ENCODE results near the gene DHX38.
A peak's percentile ranks its signal among the peaks of the same experiment; 100 is the strongest.

The DHX38 gene

DNA sequence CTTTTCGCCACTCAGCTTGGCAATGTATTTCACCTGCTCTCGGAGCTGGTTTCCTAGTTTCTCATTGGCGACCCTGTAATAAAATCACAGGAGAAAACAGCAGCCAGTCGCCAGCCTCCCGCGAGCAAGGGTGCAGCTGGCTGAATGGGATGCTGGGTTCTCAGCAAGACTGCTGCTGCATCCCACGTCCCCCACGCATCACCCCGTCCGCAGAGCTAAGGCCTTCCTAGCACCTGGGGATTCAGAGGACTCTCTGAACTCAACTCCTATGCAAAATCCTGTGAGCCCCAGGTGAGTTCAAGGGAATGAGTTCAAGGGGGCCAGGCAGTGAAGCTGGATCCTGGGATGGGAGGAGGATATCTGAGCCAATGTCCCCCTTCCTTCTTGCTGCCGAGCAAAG is 29.3 kb downstream of the DHX38 start:
- no peak for DNase-seq (ENCODE audit: low read depth)

DNA sequence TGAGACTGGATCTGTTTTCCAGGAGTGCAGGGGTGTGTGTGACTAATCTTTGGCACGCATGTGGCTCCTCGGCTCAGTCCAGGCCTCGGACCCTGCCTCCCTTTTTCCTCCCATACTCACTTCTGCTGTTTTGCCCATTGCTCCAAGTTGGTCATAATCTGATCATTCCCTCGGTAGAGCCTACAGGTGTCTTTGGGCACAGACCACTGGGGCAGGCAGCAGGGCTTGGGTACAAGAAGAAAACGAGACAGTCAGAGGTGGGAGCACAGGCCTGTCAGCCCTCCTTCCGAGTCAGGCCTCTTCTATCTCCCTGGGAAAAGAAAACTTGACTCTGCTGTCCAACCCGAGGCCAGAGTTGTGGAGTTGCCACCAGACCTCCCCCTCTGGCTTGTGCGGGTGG is 29.8 kb downstream of the DHX38 start:
- DNase-seq (ENCODE audit: low read depth) = no peak

DNA sequence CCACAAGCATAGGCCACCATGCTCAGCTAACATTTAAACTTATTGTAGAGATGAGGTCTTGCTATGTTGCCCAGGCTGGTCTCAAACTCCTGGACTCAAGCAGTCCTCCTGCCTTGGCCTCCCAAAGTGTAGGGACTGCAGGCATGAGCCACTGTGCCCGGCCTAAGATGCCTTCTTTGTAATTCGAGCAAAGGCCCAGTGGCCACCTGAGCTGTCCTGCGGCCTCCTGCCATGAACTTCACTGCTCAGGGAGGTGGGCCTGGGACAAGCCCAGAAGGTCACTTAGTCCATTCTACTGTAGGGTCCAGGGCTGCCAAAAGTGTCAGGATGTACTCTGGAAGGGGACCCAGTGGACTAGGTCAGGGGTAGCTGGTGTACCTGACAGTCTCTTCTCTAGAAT is 30.5 kb downstream of the DHX38 start:
- no peak for DNase-seq (ENCODE audit: low read depth)

DNA sequence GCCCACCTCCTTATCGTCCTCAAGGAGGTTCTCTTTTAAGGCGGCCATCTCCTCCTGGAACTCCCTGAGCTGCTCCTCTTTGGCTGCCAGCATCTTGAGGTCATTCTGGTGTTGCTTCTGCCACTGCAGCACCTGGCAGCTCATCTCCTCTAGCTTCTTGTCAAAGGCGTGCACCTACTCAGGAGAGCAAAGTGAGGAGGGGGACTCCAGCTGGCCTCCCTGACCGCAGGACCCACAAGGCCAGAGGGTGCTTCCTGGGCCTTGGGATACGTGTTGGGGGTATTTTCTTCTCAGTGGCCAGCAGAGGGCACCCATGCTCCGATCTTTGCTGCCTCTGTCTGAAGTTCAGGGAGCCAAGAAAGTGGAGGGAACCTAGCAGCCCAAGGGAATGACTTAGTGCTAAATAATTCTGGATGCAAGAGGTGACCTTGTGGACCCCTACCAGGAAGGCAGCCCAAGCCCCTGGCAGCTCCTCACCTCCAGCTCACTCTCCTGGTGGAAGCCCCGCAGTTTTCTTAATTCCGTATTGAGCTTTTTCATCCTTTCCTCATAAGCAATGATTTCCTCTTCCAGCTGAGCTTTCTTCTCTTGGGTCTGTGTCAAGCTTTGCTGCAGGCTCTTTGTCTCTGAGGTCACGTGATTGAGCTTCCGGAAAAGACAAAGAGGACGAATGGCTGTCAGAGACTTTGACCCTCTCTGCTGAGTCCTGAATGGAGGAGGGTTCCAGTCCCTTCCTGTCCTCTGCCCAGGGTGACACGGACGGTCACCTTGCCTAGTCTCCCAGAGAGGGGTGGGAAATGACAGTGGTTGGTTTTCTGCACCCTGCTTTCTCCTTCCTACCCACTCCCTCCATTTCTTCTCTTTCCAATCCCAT is 31.4 kb downstream of the DHX38 start:
- peak; percentile 37 for DNase-seq (ENCODE audit: low read depth)

DNA sequence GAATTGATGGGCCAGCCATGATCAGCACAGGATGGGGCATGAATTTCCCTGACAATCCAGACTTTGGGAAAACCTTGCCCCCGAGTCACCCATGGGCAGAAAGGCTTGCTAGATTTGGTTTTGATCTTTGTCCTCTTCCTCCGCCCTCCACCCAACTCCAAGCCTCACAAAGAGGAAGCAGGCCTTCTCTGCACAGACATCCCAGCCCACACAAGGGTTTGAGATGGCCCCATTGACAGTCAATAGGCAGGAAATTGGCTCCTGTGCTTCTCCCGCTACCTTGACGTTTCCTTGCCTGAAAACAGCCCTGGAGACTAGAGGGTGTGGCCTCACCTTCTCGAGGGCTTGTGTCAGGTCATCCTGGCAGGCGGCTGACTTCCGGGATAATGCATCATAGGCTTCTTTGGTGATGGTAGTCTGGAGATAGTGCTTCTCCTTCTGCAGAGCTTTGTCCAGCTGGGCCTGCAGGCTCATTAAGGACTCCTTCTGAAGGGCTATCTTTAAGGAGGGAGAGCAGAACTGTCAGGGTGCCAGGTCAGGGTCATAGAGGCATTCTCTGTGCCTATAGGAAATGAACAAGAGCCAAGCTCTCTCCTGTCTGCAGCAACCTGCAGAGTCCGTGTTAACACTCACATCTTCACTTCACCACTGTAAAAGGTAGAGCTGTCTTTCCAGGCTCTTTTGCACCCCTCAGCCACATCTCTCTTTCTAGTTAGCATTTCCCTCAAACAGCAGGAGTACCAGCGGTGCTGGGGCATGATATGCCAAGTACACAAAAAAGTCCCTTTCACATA is 32.2 kb downstream of the DHX38 start:
- no peak for DNase-seq (ENCODE audit: low read depth)

DNA sequence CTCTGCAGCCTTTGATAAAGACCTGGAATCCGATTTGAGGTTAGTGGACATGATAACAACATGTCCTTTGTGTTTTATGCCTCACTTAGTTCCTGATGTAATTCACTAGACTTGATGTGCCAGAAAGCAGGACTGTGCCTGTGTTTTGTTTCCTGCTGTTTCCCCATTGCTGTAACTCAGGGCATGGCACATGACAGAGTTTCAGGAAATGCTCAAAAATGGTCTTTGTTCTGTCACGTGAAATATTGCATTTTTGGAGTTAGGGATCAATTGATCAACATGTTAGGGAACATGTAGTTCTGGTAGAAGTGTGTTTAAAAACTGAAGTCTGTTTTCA is 32.8 kb downstream of the DHX38 start:
- DNase-seq (ENCODE audit: low read depth) = no peak

DNA sequence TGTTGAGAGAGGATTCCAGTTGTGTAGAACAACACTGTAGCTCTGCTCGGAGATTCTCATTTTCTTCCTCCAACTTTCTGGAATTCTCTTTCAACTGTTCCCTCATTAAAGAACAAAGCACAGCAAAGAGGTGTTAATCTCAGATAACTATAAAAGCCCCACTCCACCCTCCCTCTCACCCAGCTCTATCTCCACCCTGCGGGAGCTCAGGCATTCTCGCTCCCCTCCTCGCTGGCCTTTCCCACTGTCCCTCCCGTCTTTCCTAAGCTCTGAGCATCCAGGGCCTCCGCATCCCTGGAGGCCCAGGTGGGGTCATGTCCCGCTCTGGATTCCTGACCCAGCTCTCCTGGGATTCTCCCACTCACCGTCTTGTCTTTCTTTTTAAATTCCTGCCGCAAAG is 35.1 kb downstream of the DHX38 start:
- no peak for DNase-seq (ENCODE audit: low read depth)

DNA sequence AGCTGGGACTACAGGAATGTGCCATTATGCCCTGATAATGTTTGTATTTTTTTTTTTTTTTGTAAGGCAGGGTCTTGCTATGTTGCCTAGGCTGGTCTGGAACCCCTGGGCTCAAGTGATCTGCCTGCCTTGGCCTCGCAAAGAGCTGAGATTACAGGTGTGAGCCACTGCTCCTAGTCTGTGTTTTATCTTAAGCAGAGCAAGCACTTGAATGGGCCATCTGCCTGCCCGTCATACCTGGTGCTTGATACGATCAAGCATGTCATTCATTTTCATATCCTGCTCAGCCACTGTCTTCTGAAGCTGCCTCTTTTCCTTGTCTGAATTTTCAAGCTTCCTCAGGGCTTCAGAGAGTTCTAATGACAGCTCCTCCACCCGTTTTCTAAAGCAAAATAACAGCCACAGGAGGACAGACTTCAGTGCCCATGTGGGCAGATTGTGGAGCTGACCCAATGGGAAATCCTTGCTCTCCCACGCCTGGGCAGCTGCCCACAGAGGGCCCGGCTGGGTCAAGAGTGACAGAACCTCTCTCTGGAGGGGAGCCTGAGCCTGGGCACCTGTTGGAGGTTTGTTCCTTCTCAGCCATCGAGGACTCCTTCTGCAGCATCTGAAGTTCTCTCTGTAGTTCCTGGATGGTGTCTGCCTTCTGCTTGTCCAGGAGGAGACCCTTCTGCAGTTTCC is 36.5 kb downstream of the DHX38 start:
- DNase-seq (ENCODE audit: low read depth) = no peak

DNA sequence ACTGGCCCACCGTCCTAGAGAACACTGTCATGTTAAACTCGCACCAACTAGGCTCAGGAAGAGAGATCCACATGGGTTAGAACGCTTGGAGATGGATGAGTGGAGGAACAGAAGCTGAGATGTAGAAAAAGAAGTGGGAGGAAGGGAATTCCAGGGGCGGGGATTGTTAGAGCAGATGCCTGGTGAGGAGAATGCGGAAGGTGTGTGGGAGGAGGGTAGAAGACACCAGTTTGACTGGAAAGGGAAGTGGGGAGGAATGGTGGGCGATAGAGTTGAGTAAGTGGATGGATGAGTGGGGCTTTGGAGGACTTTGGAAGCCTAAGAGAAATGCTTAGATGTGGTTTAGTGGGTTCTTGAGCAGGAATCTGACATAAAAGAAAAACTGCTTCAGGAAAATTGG is 37.4 kb downstream of the DHX38 start:
- DNase-seq (ENCODE audit: low read depth) = no peak

DNA sequence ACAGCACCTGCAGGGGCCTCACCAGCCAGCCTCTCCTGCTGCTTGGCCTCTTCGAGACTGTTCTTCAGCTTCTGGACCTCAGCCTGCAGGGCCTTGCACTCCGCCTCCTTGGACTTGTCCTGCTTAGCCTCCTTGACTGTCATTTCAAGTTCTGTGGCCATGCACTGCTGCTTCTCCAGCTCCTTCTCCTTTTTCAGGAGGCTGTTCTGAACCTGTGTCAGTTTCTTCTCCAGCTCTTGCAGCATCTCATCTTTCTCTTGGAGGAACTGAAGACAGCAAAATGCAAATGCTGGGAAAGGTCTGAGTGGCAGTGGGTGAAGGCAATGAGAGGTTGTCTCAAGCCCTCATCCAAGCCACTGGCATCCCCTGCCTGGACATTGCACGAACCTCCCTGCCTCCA is 39.1 kb downstream of the DHX38 start:
- no peak for DNase-seq (ENCODE audit: low read depth)

DNA sequence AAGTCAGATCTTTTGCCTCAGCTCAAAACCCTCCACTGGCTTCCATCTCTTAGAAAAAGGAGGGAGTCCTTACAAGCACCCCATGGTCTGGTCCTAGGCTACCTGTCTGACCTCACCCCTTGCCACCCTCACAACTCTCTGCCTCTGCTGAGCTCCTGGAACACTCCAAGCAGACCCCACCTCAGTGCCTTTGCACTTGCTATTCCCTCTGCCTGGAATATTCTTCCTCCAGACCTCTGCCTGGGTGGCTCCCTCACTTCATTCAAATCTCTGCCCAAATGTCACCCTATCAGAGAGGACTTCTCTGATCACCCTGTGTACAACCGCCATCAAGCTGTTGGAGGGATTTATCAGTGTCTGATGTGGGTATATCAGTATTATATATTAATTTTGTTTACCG is 40.9 kb downstream of the DHX38 start:
- no peak for DNase-seq (ENCODE audit: low read depth)

DNA sequence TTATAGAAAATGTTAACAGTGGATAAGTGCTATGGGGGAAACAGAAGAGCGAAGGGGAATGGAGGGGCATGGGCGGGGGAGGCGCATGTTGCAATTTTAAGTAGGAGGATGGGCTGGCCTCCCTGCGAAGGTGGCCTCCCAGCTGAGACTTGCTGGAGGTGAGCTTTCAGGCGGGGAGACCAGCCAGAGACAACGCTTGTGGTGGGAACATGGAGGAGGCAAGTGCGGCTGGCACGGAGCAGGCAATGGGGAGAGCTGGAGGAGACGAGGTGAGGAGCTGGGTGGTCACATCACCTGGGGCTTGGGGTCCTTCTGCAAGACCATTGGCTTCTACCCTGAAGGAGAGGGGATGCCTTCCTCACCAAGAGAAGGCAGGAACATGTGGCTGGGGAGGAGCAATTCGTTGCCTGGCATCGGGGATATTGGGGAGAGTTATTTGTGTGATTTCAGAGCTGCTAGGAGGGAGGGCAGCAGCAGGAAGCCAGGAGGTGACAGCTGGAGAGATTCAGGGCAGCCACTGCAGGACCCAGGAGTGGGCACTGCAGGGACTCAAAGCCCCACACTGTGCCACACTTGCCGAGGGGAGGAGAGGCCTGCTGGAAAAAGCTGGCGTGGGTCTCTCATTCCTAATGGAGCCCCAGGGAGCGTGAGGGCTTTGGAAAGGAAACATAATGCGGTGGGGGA is 43.9 kb downstream of the DHX38 start:
- no peak for DNase-seq (ENCODE audit: low read depth)

DNA sequence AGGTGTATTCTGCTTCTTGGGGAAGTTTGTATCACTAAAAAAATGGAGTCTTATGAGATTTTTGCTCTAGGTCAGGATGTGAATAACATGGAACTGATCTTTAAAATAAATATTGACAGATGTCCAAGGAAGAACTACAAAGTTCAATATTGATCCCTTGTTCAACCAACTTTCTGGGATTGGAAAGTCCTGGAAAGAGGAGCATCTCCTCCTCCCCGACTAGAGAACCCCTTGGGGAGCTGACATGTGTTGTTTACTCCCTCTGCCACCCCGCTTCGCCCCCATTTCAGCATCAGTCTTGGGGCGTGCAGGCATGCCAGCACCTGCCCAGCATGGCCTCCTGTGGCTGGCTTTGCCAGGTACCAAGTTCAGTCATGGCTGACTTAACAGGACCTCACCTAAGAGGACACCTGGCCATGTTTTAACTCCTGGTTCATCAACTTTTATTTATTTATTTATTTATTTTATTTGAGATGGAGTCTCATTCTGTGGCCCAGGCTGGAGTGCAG is 44.5 kb downstream of the DHX38 start:
- no peak for DNase-seq (ENCODE audit: low read depth)

DNA sequence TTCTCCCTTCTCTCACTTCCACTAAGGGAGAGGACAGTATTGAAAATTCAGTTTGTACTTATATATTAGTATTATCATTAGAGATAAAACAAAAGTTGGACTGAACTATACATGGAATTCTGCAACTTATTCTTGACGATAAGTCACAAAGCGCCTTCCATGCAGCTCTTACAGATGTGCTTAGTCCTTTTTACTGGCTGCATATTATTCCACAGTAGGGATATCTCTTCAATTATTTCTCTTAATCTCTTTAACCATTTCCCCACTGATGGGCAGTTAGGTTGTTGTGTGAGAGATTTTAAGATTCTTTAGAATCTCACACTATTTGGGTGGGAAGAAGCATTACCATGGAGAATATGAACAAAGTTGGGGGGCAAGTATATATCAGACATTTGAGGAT is 46.3 kb downstream of the DHX38 start:
- no peak for DNase-seq (ENCODE audit: low read depth)

DNA sequence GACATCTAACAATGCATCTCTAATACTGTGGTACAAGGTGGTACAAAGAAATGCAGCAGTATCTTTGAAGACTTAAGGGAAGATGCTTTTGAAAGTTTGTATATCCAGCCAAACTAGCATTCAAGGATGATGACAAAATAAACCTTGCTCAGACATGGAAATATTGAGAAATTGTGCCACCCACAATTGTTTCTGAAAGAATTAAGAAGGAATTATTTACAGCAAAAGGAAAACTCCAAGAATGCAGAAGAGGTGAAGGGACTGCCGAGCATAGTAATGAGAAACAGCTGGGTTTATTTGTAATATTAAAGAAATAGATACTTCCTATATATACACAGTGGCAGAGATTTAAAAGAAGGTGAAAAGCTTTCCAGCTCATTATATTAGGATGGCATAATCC is 48.8 kb downstream of the DHX38 start:
- no peak for DNase-seq (ENCODE audit: low read depth)

DNA sequence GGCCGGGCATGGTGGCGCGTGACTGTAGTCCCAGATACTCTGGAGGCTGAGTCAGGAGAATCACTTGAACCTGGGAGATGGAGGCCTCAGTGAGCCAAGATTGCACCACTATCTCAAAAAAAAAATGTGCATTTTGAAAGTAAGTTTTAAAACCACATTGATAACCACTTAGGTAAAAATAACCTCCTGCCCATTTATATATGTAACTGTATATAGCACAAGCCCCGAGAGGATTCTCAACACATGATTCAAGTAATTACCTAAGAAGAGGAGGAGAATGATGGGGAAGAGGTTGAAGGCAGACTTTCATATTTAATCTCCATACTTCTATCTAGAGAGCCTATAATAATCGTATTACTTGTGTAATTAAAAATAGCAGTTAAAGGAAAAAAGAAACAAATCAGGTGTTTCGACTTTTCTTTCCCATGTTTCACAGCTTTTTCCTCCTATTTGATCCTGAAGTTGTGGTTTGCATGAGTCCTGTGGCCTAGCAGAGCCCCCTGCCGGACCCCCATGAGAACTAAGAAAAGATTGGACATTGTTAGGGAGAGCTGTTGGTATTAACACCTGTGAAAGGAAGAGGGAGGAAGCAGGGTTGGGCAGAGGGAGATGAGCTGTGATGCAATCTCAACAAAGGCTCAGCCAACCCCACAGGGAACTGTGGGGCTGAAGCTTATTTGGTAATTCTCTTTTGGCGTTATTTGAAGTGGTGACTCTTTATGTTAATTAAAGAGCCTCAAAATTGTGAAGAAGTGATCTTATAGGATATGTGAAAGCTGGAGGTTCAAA is 56.2 kb downstream of the DHX38 start:
- DNase-seq (ENCODE audit: low read depth) = no peak

DNA sequence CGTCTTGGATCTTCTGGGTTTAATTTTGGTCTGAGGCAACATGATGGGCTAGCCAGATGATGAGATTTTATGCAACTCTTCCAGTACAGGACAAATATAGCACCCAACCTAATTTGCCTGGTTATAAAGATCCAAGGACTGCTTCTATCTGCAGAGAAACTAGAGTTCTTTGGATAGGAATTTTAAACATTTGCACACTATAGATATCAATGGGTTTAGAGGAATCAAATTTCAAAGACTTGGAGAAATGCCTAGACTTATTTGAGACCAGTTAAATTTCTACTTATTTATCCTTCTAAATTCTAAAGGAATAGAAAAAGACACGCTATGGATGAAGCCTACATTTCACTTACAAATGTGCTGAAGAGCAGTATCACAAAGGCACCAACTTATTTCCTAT is 65.7 kb downstream of the DHX38 start:
- DNase-seq (ENCODE audit: low read depth) = no peak

DNA sequence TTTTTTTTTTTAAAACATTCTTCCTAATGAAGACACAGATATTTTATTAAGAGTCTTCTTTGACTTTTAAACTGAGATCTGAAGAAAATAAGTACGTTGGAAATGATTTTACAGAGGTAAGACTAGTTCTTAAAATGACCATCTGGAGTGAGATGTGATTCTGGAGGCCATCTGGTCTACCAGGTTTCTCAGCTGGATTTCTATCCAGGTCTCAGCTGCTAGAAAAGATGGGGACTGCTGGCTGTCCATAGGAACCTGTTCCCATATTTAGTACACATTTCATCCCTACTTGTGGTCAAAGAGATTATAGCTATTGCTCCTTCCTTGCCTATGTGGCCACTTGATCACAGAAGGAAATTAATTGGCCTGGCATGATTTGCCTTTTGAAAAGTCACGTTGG is 66.2 kb downstream of the DHX38 start:
- DNase-seq (ENCODE audit: low read depth) = no peak

DNA sequence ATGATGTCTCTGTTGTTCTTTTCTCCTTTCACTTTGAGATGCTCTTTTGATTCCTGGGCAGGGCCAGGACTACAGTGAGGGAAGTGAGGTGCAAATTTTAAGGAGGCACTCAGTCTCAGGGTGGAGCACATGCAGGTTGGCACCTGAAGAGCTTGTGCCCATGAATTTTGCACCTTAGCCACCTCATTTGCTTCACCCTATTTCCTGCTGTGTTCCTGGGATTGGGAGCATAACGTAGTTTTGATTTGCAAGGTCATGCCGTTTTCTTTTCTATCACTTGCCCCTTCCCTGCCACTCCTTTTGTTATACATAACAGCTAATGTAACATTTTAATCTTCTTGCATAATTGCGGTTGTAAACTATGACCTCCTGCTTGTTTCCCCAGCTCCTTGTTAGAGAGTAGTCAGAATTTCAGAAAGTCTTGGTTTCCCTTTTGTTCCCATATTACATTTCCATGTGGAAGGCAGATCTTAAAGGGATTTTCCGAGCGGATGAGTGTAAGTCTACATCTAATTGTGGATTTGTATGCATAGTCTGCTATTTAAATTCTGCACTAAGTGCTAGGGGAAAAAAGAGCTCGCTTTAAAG is 68.6 kb downstream of the DHX38 start:
- DNase-seq (ENCODE audit: low read depth) = no peak

Data from activated T-helper 9 cell treated with anti-CD3 and anti-CD28 coated beads, Interleukin-2, amount 50 U/mL, for 16 hours (primary cell).